T-helper 1 cell treated with Interleukin-12 subunit alpha and Interleukin-12 subunit beta and Interleukin-4 antibody, amounts not matched to agents 30 μg/mL and 1 μg/mL, for 36 hours (primary cell): ENCODE results near the gene PTPRD.

Source experiments
- H3K27ac Mint-ChIP-seq: one replicate; pipeline ENCODE4 v1.8.0; 2021; ENCODE audit warnings: mild to moderate bottlenecking, mixed read lengths
- H3K27me3 Mint-ChIP-seq: one replicate; pipeline ENCODE4 v1.8.0; 2021; ENCODE audit warnings: low read depth, mixed read lengths
- H3K36me3 Mint-ChIP-seq: one replicate; pipeline ENCODE4 v1.8.0; 2021; ENCODE audit warnings: low read depth, mixed read lengths
- H3K4me1 Mint-ChIP-seq: one replicate; pipeline ENCODE4 v1.8.0; 2021; ENCODE audit warnings: low read depth, mixed read lengths
- H3K4me3 Mint-ChIP-seq: one replicate; pipeline ENCODE4 v1.8.0; 2021; ENCODE audit warnings: mild to moderate bottlenecking, moderate library complexity, mixed read lengths
- H3K9me3 Mint-ChIP-seq: one replicate; pipeline ENCODE4 v1.8.0; 2021; ENCODE audit warnings: mixed read lengths

Gene PTPRD

DNA sequence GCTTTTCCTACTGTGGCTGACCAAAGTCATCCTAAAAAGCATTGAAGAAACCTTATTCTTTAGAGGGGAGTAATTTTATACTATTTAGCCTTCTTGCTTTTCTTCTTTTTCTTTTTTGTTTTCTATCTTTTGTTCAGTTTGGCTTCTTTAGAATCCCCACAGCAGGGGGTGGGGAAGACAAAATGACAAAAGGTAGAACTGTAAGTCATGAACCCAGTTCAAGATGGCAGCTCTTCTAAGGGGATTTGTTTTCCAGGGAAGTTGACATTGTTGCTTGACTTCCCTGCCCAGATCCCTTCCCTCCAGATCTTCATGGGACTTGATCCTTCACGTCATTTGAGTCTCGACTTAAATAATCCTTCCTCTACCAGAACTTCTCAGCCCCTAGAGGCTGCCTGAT is 2120.8 kb downstream of the PTPRD start:
- H3K9me3 Mint-ChIP-seq = no peaks in the 10 kb centered on the region
- no peaks in the 10 kb centered on the region for H3K27me3 Mint-ChIP-seq
- no peak overlapping the region for H3K4me3 Mint-ChIP-seq
- H3K27ac Mint-ChIP-seq = no peak overlapping the region
- H3K36me3 Mint-ChIP-seq = no peaks in the 10 kb centered on the region
- no peaks in the 10 kb centered on the region for H3K4me1 Mint-ChIP-seq

- Mint-ChIP-seq H3K27ac (no peak overlapping the region), H3K4me3 (no peak overlapping the region), H3K36me3 (no peaks in the 10 kb centered on the region), H3K9me3 (no peaks in the 10 kb centered on the region), H3K4me1 (no peaks in the 10 kb centered on the region), H3K27me3 (no peaks in the 10 kb centered on the region)
These were observed 2121.2 kb downstream of the PTPRD start for GRCh38 chr9:8491563-8491962.

GRCh38 chr9:8489835-8490234 is 2123.0 kb downstream of the PTPRD start:
- Mint-ChIP-seq H3K36me3 (no peaks in the 10 kb centered on the region), H3K4me3 (no peak overlapping the region)

DNA sequence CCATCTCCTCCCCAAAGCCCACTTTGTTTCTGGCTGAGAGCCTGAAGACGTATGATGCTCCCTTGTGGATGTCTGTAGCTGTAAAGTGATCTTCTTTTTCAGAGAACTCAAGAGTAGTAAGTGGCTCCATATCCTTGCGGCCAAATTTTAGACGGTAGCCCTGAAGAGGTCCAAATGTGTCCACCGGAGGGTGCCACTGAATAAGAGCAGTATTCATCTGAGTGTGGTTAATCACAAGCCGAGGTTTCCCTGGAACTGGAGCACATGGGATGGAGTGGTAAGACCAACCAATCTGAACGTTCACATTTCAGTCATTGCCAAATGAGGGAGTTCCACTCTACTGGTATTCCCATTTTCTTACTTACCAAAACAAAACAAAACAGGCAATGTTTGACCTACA is 2126.7 kb downstream of the PTPRD start:
- no peaks in the 10 kb centered on the region for H3K27me3 Mint-ChIP-seq
- no peaks in the 10 kb centered on the region for H3K9me3 Mint-ChIP-seq
- no peak overlapping the region for H3K27ac Mint-ChIP-seq
- H3K4me3 Mint-ChIP-seq = no peak overlapping the region
- H3K4me1 Mint-ChIP-seq = no peaks in the 10 kb centered on the region
- no peaks in the 10 kb centered on the region for H3K36me3 Mint-ChIP-seq

More at GRCh38 chr9:8489835-8490234, 2123.0 kb downstream of the PTPRD start:
- Mint-ChIP-seq H3K9me3 (no peaks in the 10 kb centered on the region), H3K27ac (no peak overlapping the region), H3K4me1 (no peaks in the 10 kb centered on the region), H3K27me3 (no peaks in the 10 kb centered on the region)

DNA sequence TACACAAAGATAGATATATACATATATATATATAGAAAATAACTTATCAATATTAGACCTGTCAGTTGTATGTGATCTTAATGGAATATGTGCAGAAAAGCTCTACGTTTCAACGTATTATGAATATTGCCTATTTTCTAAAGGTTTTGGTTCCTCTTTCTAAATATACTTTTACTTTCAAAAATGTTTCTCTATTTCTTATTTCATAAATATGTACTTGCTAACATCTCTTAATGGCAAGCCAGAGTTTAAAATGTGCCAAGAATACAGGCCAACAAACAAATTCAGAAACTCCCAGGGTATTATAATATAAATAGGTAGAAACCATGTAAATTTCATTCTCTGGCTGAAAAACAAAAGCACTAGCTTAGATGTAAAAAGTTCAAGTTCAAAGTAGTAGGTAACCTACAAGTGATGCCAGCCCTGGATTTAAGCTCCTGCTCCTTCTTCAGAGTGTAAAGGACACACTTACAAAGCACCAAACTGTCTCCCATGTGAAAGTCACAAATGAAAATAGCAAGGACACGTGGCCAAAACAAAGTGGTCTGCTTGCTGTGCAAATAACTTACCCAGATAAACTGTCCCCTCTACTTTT is 2128.1 kb downstream of the PTPRD start:
- H3K27me3 Mint-ChIP-seq = no peaks in the 10 kb centered on the region
- no peaks in the 10 kb centered on the region for H3K36me3 Mint-ChIP-seq
- no peak overlapping the region for H3K4me3 Mint-ChIP-seq
- no peaks in the 10 kb centered on the region for H3K9me3 Mint-ChIP-seq
- H3K4me1 Mint-ChIP-seq = no peaks in the 10 kb centered on the region
- no peak overlapping the region for H3K27ac Mint-ChIP-seq

DNA sequence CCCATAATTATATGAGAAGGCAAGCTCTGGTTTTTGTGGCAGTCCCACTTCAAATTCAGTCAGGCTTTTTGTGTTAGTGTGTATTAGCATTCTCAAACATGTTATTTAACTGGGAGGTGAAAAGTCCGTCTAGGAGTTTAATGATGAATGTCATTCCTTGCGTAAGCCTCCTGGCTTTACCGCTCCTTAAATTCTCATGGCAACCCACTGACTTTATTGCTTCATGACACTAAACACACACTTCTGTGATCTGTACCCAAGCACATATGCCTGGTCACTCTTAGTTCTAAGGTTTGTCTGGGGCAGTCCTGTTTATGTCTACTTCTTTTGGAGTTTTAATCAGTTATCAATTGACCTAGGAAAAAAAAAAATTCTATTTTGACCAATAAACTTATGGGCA is 2135.4 kb downstream of the PTPRD start:
- no peaks in the 10 kb centered on the region for H3K27me3 Mint-ChIP-seq
- no peaks in the 10 kb centered on the region for H3K36me3 Mint-ChIP-seq
- no peaks in the 10 kb centered on the region for H3K4me1 Mint-ChIP-seq
- no peaks in the 10 kb centered on the region for H3K9me3 Mint-ChIP-seq
- no peak overlapping the region for H3K27ac Mint-ChIP-seq
- H3K4me3 Mint-ChIP-seq = no peak overlapping the region

DNA sequence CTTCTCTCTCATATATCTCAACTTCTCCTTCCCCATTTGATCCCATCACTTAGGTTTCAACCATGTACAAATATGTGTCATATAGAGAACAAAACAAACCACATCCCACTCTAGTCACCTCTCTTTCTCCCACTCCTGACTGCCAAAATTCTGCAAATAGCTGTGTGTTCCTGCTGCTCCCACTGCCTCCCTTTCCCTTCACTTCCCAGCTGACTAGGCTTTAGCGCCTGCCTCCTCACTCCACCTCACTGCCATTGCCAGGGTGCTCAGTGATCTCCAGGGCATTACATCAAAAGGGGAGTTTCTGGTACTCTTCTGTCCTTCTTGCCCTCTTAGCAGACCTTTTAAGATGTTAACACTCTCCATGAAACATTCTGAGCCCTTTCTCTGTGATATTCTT is 2137.9 kb downstream of the PTPRD start:
- H3K9me3 Mint-ChIP-seq = no peaks in the 10 kb centered on the region
- H3K27ac Mint-ChIP-seq = no peak overlapping the region

DNA sequence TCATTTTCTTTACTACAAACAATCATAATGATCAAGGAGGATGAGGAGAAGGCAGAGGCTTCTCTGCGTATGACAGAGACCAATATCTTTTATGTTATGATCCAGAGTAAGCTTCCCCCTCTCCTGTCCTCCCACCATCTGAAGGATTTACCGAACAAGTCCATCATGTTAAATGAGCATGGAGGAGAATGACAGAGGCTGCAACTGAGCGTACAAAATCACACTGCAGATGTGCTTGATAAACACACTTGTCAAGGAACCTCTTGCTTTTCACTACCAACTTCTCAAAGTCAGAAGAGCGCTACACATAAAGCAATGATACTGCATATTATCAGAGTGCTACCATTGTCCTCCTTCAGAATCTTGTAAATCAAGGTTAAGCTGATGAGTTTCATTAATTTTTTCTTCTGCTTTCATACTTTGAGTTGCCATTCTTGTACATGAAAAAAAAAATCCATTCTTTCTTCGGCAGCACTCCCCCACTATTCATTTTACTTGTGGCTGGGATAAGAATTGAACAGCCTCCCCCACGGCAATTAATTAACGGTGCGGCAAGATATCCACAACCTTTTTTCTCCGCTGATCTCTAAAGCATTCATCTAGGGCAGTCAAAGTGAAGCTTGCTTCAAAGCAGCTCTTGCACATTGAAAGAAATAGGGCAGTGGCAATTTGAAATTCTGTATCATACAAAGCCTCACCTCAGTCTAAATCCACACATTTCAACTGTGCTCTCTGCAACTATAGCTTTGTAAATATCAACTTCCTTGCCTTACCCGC is 2139.4 kb downstream of the PTPRD start:
- Mint-ChIP-seq H3K36me3 (no peaks in the 10 kb centered on the region), H3K27ac (no peak overlapping the region), H3K9me3 (no peaks in the 10 kb centered on the region), H3K4me1 (no peaks in the 10 kb centered on the region), H3K4me3 (no peak overlapping the region), H3K27me3 (no peaks in the 10 kb centered on the region)

More for the DNA sequence above, 2137.9 kb downstream of the PTPRD start:
- H3K27me3 Mint-ChIP-seq = no peaks in the 10 kb centered on the region
- no peaks in the 10 kb centered on the region for H3K36me3 Mint-ChIP-seq
- H3K4me3 Mint-ChIP-seq = no peak overlapping the region
- no peaks in the 10 kb centered on the region for H3K4me1 Mint-ChIP-seq

DNA sequence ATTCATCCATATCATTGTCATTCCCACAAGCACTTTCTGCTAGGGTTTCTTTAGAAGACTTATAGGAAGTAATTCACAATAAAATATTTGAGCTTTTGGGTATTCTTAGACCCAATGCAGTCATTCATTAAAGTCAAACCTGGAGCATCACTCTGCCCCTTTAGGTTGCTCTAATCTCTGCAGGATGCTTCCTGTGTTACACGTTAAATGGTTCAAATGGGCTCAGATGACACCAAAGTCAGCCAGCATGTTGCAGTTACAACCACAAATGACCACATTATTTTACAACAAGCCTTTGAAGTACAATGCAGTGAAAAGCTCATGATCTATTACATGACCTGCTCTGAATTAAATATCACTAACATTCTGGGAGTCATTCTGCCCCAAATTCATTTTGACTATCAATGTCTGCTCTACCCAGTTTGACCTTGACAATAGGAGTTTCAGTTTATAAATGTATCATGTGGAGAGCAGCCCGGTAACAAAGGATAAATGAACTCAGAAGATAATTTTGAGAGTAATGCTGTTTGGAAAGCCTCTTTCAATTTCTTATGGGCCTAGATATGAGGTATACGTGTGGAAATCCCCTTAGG is 2144.7 kb downstream of the PTPRD start:
- Mint-ChIP-seq H3K4me3 (no peak overlapping the region), H3K9me3 (no peaks in the 10 kb centered on the region), H3K27me3 (no peaks in the 10 kb centered on the region), H3K36me3 (no peaks in the 10 kb centered on the region), H3K4me1 (no peaks in the 10 kb centered on the region), H3K27ac (no peak overlapping the region)

DNA sequence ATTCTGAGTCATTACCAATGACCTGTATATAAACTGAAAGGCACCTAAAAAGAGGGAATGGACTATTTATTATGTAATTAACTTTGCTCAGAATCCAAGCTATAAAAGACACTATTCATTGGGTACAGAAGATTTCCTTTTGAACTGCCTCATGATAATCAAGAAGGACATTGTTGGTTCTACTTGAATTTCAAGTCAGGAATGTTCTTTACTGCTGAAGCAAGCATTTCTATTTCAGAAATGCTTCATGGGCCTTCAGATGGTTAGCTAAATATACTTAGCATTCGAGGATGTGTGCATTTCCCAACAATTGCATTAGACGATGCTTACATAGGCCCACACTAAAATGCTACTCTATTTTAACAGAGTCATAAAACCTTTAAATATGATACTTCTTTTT is 2155.0 kb downstream of the PTPRD start:
- H3K9me3 Mint-ChIP-seq = no peaks in the 10 kb centered on the region

GRCh38 chr9:8457055-8457454 is 2155.7 kb downstream of the PTPRD start:
- Mint-ChIP-seq H3K4me3 (no peak overlapping the region), H3K9me3 (no peaks in the 10 kb centered on the region), H3K27me3 (no peaks in the 10 kb centered on the region), H3K27ac (no peak overlapping the region), H3K4me1 (no peaks in the 10 kb centered on the region), H3K36me3 (no peaks in the 10 kb centered on the region)

More for the DNA sequence above, 2155.0 kb downstream of the PTPRD start:
- Mint-ChIP-seq H3K36me3 (no peaks in the 10 kb centered on the region), H3K4me3 (no peak overlapping the region), H3K4me1 (no peaks in the 10 kb centered on the region), H3K27ac (no peak overlapping the region), H3K27me3 (no peaks in the 10 kb centered on the region)

GRCh38 chr9:8456344-8456743 is 2156.5 kb downstream of the PTPRD start:
- no peaks in the 10 kb centered on the region for H3K9me3 Mint-ChIP-seq
- H3K27me3 Mint-ChIP-seq = no peaks in the 10 kb centered on the region

GRCh38 chr9:8450810-8451545 is 2161.8 kb downstream of the PTPRD start:
- Mint-ChIP-seq H3K27ac (no peak overlapping the region), H3K9me3 (no peaks in the 10 kb centered on the region), H3K36me3 (no peaks in the 10 kb centered on the region), H3K4me1 (no peaks in the 10 kb centered on the region), H3K4me3 (no peak overlapping the region), H3K27me3 (no peaks in the 10 kb centered on the region)

More at GRCh38 chr9:8456344-8456743, 2156.5 kb downstream of the PTPRD start:
- no peak overlapping the region for H3K4me3 Mint-ChIP-seq
- H3K36me3 Mint-ChIP-seq = no peaks in the 10 kb centered on the region
- no peaks in the 10 kb centered on the region for H3K4me1 Mint-ChIP-seq
- no peak overlapping the region for H3K27ac Mint-ChIP-seq

DNA sequence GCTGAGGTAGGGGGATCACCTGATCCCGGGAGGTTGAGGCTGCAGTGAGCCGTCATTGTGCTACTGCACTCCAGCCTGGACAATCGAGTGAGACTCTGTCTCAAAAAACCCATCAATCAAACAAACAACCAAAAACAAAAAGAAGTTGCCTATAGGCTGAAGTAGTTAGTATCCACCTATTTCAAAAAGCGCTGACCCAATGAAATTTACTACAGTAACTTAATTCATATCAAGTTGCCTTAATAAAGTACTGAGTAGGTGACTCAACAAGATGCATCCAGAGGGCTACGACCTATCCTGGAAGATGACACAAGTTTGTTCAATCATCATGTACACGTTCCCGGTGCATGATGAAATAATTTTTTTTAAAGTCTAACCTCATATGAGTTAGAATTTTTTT is 2164.6 kb downstream of the PTPRD start:
- H3K4me1 Mint-ChIP-seq = no peaks in the 10 kb centered on the region

More for the DNA sequence above, 2164.6 kb downstream of the PTPRD start:
- no peak overlapping the region for H3K27ac Mint-ChIP-seq
- H3K36me3 Mint-ChIP-seq = no peaks in the 10 kb centered on the region
- no peaks in the 10 kb centered on the region for H3K27me3 Mint-ChIP-seq
- H3K4me3 Mint-ChIP-seq = no peak overlapping the region
- H3K9me3 Mint-ChIP-seq = no peaks in the 10 kb centered on the region
